Colonic mucosa (tissue), 4 donors: ENCODE data around the gene DDX27. TPM values are rescaled to one million over a fixed set of nuclear protein-coding genes. Genes with fewer than 3 reads are reported as not detected.
"Not testable (repeated sequence)": the region's sequence is repeated elsewhere in the genome, so short reads cannot be mapped to it uniquely, and the experiment has no call there.

ENCODE experiments used
- DNase-seq: peaks from one replicate; pipeline ENCODE4 v3.0.0-alpha.2; 2020
- H3K27ac ChIP-seq: fragments of 200-600 bp; one replicate; pipeline ENCODE4 v1.8.0; 2021
- H3K27me3 ChIP-seq: fragments of 200-600 bp; one replicate; pipeline ENCODE4 v1.8.0; 2021
- H3K36me3 ChIP-seq: fragments of 200-600 bp; one replicate; pipeline ENCODE4 v1.8.0; 2021
- H3K4me1 ChIP-seq: fragments of 200-600 bp; one replicate; pipeline ENCODE4 v1.8.0; 2021; ENCODE audit warnings: mild to moderate bottlenecking
- H3K4me3 ChIP-seq: fragments of 200-600 bp; one replicate; pipeline ENCODE4 v1.8.0; 2021
- H3K9ac ChIP-seq, 2 donors: one replicate each; pipeline ENCODE4 v1.7.0; 2013; ENCODE audit warnings: control low read depth in 2 of 2, low read depth in 2 of 2, low read length in 2 of 2
- H3K9me3 ChIP-seq: fragments of 200-600 bp; one replicate; pipeline ENCODE4 v1.8.0; 2021
- intact Hi-C: fragments of 100-400 bp; cut with DNase I; formaldehyde crosslinking; loops from one replicate; pipeline ENCODE4 v1.14.1; 2022
- total RNA-seq, 2 donors: library from RNA; stranded (reverse); fragmentation: NEBNext Ultra II Directional in 1 of 2; extraction: Animal tissue kit (Norgen Biotek cat#: 25700) in 1 of 2; gene quantifications; one replicate each; pipeline ENCODE4 v1.2.1, GENCODE V29; 2021
- TF ChIP-seq, protein P1 (sequence below): fragments of 200-600 bp; IDR thresholded peaks from one replicate; pipeline ENCODE4 v1.8.0; 2022; ENCODE audit warnings: antibody characterized with exemption, mild to moderate bottlenecking
- donor health status: healthy.
- donor health status: DM: no; HTN: no; CAD: no.
- donor health status: DM: no; HTN: no; CAD: no.

DDX27 gene
- total RNA-seq, 2 donors from 2014 or later: 26.3 to 44.5 TPM

DNA sequence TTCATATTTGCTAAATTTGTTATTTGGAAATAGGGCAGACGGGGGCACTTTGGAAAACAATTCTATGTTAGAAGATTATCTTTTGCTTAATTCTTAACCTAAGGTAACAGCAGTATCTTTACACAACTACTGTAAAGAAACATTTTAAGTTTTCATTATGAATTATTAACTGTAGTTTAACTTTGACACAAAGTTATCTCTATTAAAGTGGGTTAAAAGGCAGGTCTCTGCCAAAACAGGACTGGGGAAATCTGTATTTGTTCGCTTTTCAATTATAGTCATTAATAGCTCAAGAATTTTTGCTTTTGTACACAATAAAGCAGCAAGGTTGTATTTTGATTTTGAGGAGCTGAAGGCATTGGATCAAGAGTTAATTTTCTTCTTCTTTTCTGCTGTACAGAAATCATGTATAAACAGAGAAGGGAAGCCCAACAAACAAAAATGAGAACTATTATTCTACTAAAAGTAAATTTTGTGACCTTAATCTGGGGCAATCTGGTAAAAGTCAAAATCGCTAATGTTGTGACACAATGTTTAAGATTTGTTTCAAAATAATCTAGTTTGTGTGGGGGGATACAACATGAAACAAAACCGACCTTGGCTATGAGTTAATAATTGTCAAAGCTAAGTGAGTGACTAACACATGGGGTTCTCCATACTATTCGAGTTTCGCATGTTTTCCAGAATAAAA, 34.0 kb upstream of the DDX27 start:
- Histone ChIP-seq H3K4me1 (peaks cover 10% of the 10 kb centered on the region), H3K4me3 (no peak overlapping the region), H3K36me3 (no peaks in the 10 kb centered on the region), H3K27me3 (no peaks in the 10 kb centered on the region), H3K9me3 (no peaks in the 10 kb centered on the region), H3K9ac (no peak overlapping the region), H3K27ac (no peak overlapping the region)
- intact Hi-C loops: no loop called here
- TF ChIP-seq, protein P1, sequence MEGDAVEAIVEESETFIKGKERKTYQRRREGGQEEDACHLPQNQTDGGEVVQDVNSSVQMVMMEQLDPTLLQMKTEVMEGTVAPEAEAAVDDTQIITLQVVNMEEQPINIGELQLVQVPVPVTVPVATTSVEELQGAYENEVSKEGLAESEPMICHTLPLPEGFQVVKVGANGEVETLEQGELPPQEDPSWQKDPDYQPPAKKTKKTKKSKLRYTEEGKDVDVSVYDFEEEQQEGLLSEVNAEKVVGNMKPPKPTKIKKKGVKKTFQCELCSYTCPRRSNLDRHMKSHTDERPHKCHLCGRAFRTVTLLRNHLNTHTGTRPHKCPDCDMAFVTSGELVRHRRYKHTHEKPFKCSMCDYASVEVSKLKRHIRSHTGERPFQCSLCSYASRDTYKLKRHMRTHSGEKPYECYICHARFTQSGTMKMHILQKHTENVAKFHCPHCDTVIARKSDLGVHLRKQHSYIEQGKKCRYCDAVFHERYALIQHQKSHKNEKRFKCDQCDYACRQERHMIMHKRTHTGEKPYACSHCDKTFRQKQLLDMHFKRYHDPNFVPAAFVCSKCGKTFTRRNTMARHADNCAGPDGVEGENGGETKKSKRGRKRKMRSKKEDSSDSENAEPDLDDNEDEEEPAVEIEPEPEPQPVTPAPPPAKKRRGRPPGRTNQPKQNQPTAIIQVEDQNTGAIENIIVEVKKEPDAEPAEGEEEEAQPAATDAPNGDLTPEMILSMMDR: no peak
- DNase-seq: no peak

DNA sequence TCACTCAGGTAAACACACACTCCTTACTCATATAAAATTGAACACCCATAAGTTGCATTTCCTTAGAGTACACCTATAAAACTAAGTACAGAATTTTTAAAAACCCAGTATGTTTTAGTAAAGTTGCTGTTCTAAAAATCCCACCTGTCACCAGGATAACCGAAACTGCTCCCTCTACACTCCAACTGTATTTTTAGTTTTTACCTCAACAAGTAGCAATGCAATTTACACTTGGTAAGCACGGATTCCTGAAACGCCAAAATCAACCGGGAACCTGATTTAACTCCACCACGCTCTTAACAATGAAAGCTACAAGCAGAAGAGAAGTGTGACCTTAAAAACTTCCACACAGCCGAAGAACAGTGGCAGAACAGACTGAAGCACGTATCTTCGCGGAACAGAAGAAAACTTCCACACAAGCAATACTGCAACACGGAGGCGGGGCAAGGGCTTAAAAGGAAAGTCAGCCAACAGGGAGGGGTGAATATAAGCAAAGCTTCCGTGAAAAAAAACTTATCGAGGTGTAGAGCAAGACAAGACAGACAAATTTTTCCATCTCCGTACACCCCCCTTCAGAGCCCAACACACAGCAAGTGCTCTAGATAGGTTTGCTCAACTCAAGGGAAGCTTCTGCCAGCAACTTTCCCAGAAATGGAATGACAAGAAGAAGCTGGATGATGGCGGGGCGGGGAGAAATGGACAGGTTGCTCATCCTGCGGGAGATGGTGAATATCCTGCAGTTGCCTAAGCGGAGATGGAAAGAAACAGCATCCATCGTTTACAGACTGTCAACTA, 32.5 kb upstream of the DDX27 start:
- Histone ChIP-seq H3K27me3 (no peaks in the 10 kb centered on the region), H3K9ac (peak overlapping the region; percentile 73 to 97), H3K27ac (peak overlapping the region; percentile 93), H3K4me3 (peak overlapping the region; percentile 64), H3K9me3 (no peaks in the 10 kb centered on the region), H3K4me1 (peaks cover 10% of the 10 kb centered on the region), H3K36me3 (no peaks in the 10 kb centered on the region)
- intact Hi-C loops: no loop called here
- TF ChIP-seq, protein P1: no peak
- peak; percentile 84 for DNase-seq

DNA sequence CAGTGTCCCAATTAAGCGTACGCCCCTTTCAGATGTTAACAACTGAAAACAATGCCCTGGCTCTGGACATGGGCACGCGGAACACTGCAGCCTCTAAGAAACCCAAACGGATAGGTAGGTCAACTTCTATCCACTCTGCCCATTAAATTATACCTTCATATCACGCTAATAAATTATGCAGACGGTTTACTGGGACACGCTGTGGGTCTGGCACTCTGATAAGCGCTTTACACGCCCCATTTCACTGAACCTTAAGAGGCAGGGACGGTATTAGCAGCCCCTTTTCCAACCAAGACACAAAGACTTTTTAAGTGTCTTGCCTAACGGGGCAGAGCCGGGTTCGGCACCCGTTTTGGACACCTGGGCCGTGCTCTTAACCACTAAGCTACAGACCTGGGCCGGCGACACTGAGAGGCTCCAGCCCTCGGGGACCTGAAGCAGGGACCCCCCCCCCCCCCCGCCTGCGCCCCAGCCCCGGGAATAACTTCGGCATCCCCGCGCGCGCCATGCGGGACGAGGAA, 31.8 kb upstream of the DDX27 start:
- Histone ChIP-seq H3K27ac (peak overlapping the region; percentile 93), H3K9ac (peak overlapping the region; percentile 91 to 97), H3K4me3 (peak overlapping the region; percentile 64), H3K36me3 (no peaks in the 10 kb centered on the region), H3K9me3 (no peaks in the 10 kb centered on the region), H3K27me3 (no peaks in the 10 kb centered on the region), H3K4me1 (peaks cover 10% of the 10 kb centered on the region)
- TF ChIP-seq, protein P1: no peak
- DNase-seq: peak; percentile 36
- intact Hi-C loops: no loop called here

DNA sequence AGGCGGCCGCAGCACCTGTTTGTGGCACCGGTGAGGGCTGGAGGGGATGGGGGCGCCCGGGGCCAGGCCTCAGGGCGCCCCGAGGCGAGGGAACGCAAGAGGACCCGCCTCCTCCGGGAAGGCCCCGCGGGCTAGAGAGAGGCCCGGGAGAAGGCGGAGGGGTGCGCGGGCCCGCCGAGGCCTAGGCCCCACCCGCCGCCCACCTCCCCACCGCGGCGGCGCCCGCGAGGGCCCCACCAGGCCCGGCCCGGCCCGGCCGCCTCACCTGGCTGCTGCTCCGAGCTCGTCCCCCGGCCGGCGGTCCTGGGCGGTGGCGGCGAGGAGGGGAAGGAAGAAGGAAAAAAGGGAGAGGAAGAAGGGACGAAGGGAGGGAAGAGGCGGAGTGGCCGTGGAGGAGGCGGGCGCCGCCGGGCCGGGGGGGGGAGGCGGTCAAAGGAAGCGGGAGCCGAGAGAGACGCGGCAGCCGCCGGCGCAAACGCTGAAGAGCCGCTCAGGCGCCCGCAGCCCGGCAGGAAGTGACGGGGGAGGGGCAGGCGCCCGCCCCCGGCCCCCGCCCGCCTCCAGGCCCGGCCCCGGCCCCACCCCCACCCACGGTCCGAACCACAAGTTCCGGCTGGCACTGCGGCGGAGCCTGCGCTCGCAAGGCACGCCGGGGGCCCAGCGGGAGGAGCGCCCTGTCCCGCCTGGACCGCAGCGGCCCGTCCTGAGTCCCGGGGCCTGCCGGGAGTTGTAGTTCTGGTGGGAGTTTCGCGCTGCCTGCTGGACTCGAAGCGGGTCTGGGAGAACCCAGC, 31.2 kb upstream of the DDX27 start, which contains the start of gene STAU1:
STAU1 (minus strand) TSS at position 484 of the 791 bp plus-strand sequence. CDS start 22,133 bp downstream, outside the sequence.
- H3K4me3 ChIP-seq: peak within 1 kb of the TSS; percentile 64
- peak; percentile 95 for DNase-seq
- intact Hi-C loops: no loop called here
- peak within 1 kb of the TSS; percentile 91 to 97 for H3K9ac ChIP-seq
- peak within 1 kb of the TSS; percentile 93 for H3K27ac ChIP-seq
- H3K9me3 ChIP-seq: no peaks in the 10 kb centered on the region
- peaks cover 10% of the 10 kb centered on the region for H3K4me1 ChIP-seq
- no peaks in the 10 kb centered on the region for H3K36me3 ChIP-seq
- no peaks in the 10 kb centered on the region for H3K27me3 ChIP-seq
- TF ChIP-seq, protein P1: no peak

DNA sequence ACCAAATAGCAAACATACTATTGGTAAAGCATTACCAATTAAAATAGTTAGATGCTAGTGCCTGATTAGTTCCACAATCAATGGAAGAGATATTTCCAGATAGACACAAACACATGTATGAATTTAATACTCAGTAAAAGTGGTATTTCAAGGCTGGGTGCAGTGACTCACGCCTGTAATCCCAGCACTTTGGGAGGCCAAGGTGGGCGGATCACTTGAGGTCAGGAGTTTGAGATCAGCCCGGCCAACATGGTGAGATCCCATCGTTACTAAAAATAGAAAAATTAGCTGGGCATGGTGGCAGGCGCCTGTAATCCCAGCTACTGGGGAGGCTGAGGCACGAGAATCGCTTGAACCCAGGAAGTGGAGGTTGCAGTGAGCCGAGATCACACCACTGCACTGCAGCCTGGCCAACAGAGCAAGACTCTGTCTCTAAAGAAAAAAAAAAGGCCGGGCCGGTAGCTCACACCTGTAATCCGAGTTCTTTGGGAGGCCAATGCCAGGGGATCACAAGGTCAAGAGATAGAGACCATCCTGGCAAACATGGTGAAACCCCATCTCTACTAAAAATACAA, 26.2 kb upstream of the DDX27 start:
- intact Hi-C loops, H3K9ac ChIP-seq, H3K36me3 ChIP-seq, H3K27ac ChIP-seq, DNase-seq, H3K4me3 ChIP-seq, H3K27me3 ChIP-seq, H3K4me1 ChIP-seq, H3K9me3 ChIP-seq: not testable (repeated sequence)
